M059J (cell line): ENCODE measurements around the gene MBD3. TPM values are rescaled to one million over a fixed set of nuclear protein-coding genes. Genes with fewer than 3 reads are reported as not detected.

ENCODE experiments used
- DNase-seq: peaks from one replicate; pipeline ENCODE4 v3.0.0-alpha.2; 2012; ENCODE audit warnings: low read depth
- total RNA-seq: library from RNA; depleted of rRNA; stranded (reverse); fragments of >200 nt; shearing (Covaris generic); gene quantifications from 2 replicates; pipeline ENCODE4 v1.2.3, GENCODE V29; 2014

The MBD3 gene
- total RNA-seq, 1 experiment from 2014 or later: 116 TPM

DNA sequence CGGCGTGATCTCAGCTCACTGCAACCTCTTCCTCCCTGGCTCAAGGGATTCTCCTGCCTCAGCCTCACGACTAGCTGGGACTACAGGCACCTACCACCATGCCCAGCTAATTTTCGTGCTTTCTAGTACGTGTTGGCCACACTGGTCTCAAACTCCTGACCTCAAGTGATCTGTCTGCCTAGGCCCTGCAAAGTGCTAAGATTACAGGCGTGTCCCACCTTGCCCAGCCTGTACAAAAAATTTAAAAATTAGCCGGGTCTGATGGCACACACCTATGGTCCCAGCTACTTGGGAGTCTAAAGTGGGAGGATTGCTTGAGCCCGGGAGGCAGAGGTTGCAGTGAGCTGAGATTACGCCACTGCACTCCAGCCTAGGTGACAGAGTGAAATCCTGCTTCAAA is 19.9 kb downstream of the MBD3 start:
- no peak for DNase-seq

DNA sequence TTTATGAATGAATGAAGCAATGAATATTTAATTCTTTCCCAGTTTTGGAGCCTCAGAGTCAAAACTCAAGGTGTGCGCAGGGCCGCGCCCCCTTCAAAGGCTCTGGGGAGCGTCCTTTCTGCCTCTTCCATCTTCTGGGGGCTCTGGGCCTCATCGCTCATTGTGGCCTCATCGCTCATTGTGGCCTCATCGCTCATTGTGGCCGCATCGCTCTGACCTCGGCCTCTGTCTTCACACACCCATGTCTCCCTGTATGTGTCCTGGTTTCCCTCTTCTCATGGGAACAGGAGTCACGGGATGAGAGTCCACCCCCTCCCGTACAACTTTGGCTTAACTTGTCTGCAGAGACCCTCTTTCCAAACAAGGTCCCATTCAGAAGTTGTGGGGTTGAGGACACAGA is 21.3 kb downstream of the MBD3 start:
- DNase-seq: no peak

DNA sequence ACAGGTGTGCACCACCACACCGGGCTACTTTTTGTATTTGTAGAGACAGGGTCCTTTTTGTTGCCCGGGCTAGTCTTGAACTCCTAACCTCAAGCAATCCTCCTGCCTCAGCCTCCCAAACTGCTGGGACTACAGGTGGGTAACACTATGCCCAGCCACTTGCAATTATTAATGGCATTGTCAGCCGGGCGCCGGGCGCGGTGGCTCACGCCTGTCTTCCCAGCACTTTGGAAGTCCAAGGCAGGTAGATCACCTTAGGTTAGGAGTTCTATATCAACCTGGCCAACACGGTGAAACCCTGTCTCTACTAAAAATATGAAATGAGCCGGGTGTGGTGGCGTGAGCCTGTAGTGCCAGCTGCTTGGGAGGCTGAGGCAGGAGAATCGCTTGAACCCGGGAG is 21.8 kb downstream of the MBD3 start:
- no peak for DNase-seq

DNA sequence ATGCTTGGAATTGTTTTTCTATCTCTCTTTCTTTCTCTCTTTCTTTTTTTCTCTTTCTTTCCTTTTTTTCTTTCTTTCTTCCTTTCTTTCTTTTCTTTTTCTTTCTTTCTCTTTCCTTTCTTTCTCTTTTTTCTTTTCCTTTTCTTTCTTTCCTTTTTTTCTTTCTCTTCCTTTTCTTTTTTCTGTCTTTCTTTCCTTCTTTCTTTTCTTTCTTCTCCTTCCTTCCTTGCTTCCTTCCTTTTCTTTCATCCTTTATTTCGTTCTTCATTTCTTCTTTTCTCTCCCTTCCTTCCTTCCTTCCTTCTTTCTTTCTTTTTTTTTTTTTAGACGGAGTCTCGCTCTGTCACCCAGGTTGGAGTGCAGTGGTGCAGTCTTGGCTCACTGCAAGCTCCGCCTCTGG is 22.7 kb downstream of the MBD3 start:
- DNase-seq: no peak

DNA sequence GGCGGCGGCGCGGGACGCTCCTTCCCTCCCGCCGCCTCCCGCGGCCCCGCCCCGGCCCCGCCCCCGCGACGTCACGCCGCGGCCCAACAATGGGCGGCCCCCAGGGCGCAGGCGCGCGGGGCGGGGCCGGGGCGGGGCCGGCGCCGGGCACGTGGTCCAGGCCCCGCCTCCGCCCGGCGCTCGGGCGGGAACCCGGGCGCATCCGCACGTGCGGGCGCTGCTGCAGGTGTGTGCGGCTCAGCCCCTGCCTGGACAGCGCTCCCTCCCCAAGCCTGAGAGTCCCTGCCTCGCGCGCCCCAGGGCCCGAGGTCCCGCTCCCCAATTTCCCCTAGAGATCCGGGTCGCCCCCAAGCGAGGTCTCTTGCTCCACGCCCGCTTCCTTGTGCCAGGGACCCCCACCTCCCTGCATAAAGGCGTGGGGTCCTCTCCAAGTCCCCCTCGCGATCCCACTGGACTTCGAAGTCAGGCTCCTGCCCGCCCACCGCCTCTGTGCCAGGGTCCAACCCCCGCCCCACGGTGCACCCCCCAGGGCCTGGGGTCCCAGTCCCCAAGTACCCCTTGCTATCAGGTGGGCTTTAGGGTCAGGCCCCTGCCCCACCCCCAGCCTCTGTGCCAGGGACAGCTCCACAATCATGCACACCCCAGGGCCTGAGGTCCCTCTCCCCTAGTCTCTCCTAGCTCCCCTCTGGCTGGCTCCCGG is 24.2 kb downstream of the MBD3 start, which contains the start of gene MEX3D:
MEX3D (minus strand) TSS at position 6 of the 700 bp plus-strand sequence. CDS start 267 bp downstream, outside the sequence.
- peak; percentile 66 for DNase-seq

DNA sequence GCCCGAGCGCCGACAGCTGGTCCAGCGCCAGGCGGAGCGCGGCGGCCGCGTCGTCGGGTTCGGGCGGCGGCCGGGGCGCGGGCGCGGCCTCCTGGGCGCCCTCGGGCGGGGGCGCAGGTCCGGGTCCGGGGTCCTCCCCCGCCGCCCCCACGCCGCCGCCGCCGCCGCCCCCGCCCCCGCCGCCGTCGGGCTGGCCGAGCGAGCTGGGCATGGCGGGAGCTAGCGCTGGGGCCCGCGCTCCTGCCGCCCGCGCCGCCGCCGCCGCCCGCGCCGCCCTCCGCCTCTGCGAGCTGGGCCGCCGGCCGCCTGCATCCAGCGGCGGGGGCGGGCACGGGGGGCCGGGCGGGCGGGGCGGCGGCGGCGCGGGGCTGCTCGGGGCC is 24.8 kb downstream of the MBD3 start:
- no peak for DNase-seq

DNA sequence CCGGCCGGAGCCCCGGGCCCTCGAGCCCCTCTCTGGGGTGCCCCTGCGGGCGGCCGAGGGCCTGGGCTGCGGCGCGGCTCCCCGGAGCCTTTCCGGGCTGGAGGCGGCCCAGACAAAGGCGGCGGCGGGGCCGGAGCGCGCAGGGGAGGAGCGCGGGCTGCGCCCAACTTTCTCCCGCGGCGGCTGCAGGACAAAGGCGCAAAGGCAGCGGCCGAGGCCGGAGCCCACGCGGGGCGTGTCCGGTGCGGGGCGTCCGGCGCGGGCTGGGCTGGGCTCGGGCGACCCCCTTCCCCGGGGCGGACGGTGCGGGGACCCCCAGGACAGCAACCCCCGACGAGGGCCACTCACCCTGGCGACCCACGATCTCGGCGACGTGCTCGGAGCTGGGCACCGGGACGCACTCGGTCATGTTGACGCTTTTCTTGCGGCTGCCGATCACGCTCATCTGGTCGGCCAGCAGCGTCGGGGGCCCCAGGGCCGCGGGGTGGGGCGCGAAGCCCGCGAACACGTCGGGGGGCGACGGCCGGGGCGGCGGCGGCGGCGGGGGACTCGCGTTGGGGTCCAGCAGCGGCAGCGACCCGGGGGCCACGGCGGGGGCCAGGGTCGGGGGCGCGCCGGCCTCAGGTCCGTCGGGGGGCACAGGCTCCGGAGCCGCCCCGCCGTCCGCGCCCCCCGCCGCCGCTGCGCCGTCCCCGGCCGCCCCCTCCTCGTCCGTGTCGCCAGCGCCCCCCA is 25.4 kb downstream of the MBD3 start:
- DNase-seq: peak; percentile 37

DNA sequence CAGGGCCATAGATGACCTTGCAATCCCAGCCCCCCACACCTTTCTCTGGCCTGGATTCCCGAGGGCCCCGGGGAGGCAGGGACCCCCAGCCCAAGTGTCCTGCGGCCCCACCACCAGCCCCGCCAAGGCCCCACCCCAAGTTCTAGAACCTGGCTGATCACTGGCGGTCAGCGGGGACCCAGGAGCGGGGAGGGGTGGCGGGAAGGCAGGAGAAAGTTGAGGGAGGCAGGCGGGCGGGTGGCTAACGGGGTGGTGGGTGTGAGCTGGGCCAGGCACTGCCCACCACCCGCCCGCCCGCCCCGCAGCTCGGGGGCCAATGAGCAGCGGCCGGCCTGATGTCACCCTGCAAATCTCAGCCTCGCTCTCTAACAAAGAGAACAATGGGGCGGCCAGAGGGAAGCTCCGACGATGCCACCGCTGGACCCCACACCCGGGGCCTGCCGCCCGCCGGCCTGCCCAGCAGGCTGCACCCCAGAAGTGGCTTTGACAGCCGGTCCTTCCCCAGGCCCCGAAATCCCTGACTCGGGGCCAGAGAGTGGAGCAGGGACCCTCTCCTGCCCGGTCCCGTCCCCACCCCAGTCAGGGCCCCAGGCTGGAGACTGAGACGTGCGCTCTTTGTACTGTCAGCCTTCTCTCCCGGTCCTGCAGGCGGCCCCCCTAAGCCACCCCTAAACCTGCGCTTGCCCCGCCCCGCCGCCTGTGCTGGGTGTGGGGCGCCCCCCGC is 26.1 kb downstream of the MBD3 start:
- DNase-seq: peak; percentile 74

DNA sequence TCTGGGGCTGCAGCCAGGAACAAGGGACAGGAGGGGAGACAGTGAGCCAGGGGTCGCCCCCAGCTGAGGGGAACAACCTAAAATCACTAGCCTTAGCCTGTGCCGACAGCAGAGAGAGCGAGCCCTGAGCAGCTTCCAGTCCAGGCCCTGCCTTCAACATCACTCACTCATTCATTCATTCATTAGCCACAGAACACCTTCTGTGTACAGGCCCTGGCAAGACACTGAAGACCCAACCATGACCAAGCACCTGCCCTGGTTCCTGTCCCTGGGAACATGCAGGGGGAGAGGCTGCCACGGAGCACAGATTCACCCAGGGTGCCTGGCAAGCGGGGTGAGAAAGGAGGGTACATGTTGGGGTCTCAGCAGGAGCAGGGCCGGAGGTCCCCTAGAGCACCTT is 29.4 kb downstream of the MBD3 start:
- DNase-seq: no peak

DNA sequence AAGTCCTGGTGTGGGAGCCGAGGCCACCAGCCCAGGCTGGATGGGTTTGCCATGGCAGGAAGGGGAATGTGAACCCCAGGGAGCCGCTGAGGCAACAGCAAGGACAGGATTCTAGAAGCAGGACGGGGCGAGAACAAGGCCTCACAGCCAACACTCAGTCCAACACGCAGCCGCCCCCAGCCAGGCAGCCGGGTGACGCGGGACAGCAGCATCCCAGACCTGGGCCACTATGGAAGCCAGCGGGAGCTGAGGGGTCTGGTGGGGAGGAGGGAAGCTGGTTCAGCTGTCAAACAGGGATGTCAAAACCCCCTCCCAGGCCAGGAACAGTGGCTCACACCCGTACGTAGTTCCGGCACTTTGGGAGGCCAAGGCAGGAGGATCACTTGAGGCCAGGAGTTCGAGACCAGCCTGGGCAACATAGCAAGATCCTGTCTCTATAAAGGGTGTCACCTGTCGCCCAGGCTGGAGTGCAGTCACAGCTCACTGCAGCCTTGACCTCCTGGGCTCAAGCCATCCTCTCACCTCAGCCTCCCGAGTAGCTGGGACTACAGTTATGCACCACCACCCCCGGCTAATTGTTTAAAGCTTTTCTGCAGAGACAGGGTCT is 31.3 kb downstream of the MBD3 start:
- DNase-seq: no peak

DNA sequence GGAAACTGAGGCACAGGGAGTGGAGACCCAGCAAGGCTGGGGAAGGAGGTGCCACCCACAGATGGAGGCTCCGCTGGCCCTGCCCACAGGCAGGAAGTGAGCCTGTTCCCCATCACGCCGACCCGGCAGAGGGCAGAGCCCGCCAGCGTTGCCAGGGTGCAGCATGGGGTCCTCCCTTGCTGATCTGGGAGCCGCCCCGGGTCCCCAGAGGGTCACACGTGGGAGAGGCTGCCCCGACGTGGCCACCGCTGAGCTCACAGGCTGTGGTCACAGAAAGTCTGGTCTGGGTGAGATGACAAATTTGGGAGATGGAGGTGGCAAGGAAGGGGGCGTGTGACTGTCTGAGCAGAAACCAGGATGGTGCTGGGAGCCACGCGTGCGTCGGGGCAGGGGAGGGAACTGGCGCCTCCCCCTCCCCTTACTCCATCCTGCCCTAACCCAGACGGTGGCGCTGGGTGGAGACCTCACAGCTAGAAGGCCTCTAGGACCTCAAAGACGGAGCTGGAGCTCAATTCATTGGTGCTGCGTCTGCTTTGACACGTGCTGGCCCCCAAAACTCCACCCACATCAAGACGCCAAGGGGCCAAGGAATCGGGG is 32.3 kb downstream of the MBD3 start:
- DNase-seq: no peak

DNA sequence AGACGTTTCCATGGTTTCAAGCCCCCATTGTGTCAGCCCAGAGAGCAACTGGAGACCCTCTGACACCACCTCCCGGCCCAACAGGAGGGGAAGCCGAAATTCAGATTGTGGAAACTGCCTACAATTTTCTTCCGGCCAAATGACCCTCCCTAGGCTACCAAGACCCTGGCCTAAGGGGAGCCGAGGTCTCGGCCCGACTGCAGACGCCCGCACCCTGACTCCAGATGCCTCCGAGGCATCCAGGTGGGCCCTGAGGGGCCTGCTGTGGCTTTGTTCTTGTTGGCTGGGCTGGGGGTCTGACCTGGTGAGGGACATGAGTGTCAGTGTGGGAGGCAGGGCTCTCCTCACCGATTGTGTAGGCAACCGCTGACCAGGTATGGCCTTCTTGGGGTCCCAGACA is 34.1 kb downstream of the MBD3 start:
- no peak for DNase-seq

DNA sequence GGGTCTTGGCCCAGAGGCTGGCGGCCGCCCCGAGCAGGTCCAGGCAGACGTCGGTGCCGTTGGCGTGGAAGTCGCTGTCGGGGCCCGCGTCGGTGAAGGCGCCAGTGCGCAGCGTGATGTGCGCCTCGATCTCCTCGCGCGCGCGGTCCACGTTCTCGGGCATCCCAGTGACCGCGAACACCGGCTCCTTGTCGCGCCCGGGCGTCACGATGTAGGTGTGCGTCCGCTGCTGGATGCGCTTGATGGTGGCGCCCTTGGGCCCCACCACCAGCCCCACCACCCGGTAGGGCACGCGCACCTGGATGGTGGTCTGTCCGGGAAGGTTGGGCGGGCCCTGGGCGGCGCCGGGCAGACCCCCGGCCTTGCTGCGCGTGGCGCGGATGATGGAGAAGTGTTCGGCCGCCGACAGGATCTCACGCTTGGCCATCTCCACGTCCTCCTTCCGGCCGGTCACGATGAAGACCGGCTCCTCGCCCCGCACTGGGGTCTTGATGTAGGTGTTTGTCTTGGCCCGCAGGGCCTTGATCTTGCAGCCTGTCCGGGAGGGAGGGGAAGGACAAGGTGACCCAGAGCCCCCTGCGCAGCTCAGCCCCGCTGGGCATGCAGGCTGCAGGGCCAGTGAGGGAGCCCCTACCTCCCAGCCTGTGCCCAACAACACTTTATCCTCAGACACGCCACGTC is 36.1 kb downstream of the MBD3 start:
- no peak for DNase-seq

DNA sequence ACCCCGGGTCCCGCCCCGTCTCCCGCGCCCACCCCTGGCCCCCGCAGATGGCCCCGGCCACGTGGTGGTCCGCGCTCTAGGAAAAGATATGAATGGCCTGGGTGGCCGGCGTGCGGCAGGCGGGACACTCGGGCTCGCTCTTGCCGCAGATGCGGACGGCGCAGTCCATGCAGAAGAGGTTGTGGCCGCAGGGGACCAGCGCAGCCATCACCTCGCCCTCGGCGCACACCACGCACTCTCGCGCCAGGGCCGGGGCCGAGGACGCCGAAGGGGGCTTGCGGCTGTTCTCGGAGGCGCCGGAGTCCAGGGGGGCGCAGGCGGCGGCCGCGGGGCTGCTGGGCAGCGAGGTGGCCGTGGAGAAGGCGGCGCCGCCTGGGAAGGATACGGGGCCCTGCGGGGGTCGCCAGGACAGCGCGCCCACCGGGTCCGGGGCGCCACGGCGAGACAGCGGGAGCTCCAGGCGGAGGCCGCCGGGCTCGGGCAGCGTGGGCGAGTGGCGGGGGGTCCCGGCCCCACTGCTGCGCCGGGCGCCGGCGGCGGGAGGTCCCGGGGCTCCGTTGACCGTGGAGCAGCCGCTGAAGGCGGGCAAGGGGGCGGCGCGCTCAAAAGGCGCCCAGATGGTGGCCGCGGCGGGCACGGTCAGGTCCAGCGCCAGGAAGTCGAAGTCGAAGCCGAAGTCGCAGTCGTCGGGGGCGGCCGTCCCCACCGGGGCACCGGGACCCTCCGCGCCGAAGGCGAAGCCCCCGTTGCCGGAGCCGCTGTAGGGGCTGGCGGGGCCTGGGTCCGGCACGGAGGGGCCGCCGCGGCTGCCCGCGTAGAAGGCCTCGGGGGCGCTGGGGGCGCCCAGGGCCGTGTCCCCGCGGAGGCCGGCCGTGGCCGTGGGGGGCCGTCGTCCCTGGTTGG is 36.9 kb downstream of the MBD3 start:
- DNase-seq: no peak

DNA sequence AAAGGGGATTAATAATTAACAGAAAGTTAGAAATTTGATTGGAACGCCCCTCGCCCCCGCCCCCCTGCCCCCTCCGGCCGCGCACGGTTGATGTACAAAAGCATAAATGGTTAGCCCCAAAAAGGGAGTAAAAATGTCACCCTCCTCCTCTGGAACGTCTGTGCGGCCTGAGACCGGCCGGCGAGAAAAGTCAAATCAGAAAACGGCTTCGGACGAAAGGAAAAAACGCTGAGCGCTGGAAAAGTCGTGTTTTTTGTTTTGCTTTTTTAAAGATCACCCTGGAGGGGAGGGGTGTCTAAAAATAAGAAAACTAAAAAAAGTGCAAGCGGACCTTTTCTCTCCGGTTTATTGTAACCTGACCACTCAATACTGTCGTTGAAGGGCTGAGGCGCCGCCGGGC is 37.7 kb downstream of the MBD3 start:
- DNase-seq: no peak

DNA sequence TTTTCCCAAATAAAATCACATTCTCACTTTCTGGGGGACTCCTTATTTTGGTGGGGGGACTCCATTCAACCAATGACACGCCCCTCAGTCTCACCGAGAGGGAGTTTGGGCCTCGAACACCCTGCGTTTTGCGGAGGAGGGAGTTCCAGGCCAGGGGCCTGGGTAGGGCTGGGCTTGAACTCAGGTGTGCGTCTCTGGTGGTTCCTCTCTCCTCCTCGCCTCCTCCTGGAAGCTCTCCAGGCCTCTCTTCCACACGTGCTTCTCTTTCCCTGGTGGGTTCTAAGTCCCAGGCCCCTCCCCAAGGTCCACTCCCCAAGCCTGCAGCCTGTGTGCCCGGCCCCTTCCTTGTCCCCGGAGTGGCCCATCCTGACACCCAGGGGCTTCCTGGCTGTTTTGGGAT is 39.2 kb downstream of the MBD3 start:
- no peak for DNase-seq

DNA sequence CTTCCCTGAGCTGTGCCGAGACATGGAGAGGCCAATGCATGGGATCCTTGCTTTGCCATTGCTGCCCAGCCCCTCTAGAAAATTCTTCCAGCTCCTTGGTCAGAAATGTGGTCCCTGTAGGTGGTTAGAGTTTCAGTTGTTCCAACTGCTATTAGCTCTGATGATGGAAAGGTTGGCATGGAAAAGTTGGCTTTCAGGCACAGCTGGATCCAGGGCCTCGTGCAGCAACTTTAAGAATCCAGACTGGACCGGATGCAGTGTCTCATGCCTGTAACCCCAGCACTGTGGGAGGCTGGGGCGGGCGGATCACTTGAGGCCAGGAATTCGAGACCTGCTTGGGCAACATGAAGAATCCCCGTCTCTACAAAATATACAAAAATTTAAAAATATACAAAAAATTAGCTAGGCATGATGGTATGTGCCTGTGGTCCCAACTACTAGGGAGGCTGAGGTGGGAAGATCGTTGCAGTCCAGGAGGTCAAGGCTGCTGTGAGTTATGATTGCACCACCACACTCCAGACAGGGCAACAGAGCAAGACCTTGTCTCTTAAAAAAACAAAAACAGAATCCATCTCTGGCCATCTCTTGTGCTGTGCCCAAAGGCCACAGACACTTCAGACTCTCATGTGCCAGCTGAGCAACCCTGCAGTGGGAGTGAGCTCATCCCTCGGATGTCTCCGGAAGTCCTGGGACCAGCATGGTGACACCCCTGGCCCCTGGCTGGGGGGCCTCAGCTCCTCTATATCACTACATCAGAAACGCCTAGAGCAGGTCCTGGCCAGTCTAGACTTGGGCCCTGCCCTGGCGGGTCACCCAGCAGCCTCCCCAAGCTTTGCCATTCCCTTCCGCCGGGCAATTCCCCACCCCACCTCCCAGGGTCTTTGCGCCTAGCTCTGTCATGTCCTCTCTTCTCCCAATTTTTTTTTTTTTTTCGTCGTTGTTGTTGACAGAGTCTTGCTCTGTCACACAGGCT is 41.3 kb downstream of the MBD3 start:
- no peak for DNase-seq

DNA sequence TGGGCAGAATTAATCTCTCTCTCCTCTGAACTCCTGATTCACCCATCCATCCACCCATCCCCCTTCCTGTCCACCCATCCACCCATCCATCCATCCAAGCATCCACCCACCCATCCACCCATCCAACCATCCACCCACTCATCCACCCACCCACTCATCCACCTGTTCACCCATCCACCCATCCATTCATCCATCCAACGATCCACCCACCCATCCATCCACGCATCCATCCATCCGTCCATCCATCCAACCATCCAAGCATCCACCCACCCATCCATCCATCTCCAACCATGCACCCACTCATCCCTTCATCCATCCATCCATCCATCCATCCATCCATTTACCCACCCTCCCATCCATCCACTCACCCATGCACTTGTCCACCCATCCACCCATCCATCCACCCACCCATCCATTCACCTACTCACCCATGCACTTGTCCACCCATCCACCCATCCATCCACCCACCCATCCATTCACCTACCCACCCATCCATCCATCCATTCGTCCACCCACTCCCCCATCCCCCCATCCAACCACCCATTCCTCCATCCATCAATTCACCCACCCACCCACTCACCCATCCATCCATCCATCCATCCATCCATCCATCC is 43.2 kb downstream of the MBD3 start:
- DNase-seq: no peak
